ENCODE results near the gene TMEM270. TPM values are rescaled to one million over a fixed set of nuclear protein-coding genes. Genes with fewer than 3 reads are reported as not detected.

Gene TMEM270
- total RNA-seq, 1 donor from 2014 or later = not detected

GRCh38 chr7:73851410-73852338, 9.3 kb upstream of the TMEM270 start:
- intact Hi-C loops (cut with micrococcal nuclease) = loop anchor here (1.0 kb wide), 2 partner anchors 9 to 40 kb away; partner anchors contain the start of gene METTL27

- intact Hi-C loops (cut with micrococcal nuclease) = no loop called here
Observed at GRCh38 chr7:73852500-73852899, 8.5 kb upstream of the TMEM270 start.

DNA sequence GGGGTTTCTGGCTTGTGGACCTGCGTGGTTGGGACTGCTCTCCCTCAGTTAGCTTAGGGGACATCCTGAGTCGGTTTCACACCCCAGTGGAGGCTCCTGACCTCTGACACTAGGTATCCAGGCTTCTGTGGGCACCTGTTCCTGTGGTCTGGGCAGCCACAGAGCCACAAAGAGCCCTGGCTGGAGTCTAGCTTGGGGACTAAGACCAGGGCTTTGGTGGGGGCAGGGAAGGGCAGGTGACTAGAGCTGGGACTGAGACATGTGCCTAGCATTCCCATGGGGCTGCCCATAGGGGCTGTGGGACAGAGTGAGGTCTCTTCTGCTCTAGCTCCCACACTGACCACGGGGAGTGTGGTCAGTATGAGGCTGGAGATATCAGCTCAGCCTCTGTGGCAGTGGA, 4.0 kb upstream of the TMEM270 start:
- intact Hi-C loops (cut with micrococcal nuclease) = no loop called here

GRCh38 chr7:73858807-73859206, 2.2 kb upstream of the TMEM270 start:
- intact Hi-C loops (cut with micrococcal nuclease) = no loop called here

DNA sequence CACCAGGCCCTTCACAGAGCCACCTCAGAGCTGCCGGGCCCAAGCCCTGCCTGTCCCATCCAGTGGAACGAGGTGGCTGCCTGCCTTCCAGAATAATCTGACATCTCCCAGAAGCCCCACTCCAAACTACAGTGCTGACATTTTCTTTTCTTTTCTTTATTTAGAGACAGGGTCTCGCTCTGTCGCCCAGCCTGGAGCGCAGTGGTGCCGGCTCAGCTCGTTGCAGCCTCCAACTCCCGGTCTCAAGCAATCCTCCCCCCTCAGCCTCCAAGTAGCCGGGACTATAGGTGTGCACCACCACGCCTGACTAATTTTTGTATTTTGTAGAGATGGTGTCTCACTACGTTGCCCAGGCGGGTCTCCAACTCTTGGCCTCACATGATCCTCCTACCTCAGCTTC, 346 bp downstream of the TMEM270 start:
- intact Hi-C loops (cut with micrococcal nuclease) = no loop called here

DNA sequence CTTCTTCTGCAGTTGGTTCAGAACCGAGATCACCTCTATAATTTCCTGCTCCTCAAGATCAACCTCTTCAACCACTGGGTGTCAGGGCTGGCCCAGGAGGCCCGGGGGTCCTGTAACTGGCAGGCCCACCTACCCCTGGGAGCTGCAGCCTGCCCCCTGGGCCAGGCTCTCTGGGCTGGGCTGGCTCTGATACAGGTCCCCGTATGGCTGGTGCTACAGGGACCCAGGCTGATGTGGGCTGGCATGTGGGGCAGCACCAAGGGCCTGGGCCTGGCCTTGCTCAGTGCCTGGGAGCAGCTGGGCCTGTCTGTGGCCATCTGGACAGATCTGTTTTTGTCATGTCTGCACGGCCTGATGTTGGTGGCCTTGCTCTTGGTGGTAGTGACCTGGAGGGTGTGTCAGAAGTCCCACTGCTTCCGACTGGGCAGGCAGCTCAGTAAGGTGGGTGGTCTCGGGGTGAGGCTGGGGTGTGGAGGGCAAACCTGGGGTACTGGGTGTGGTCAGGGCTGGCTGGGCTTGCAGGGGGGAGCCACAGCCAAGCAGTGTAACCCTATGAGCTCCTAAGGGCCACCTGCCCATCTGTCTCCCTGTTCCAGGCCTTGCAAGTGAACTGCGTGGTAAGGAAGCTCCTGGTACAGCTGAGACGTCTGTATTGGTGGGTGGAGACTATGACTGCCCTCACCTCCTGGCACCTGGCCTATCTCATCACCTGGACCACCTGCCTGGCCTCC, 4.2 kb downstream of the TMEM270 start:
- intact Hi-C loops (cut with micrococcal nuclease) = no loop called here

DNA sequence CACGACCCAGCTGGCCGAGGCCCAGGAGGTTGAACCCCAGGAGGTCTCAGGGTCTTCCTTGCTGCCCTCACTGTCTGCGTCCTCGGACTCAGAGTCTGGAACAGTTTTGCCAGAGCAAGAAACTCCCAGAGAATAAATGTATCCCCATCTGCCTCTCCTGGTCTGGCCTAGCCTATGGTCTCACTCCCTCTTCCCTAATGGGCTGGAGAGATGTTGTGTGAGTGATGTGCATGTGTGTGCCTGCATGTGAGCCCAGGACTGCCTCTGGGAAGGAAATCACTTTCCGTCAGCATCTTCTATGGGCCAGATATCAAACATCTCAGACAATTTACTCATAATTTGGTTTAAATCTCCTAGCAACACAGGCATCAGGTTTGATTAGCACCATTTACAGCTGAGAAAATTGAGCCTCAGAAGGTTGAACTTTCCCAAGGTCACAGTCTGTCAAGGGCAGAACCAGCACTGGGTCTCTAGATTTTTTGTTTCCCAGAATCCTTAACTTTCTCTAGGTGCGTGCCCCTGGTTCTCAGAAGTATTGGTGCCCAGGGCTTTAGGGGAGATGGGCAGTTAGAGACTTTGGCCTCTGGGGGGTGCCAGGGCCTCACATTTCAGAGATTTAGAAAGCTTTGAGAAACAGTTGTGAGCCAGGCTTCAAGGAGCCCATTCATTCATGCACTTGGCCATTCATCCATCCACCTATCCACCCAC, 4.9 kb downstream of the TMEM270 start:
- intact Hi-C loops (cut with micrococcal nuclease) = no loop called here

DNA sequence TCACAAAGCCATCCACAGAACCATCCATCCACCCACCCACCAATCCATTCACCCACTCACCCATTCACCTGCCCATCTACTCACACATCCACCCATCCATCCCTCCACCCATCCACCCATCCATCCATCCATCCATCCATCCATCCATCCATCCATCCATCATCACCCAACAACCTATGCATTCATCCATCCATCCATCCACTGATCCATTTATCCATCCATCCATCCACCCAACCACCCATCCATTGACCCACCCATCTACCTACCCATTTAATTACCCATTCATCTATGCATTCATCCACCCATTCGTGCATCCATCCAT, 5.4 kb downstream of the TMEM270 start:
- intact Hi-C loops (cut with micrococcal nuclease) = no loop called here

DNA sequence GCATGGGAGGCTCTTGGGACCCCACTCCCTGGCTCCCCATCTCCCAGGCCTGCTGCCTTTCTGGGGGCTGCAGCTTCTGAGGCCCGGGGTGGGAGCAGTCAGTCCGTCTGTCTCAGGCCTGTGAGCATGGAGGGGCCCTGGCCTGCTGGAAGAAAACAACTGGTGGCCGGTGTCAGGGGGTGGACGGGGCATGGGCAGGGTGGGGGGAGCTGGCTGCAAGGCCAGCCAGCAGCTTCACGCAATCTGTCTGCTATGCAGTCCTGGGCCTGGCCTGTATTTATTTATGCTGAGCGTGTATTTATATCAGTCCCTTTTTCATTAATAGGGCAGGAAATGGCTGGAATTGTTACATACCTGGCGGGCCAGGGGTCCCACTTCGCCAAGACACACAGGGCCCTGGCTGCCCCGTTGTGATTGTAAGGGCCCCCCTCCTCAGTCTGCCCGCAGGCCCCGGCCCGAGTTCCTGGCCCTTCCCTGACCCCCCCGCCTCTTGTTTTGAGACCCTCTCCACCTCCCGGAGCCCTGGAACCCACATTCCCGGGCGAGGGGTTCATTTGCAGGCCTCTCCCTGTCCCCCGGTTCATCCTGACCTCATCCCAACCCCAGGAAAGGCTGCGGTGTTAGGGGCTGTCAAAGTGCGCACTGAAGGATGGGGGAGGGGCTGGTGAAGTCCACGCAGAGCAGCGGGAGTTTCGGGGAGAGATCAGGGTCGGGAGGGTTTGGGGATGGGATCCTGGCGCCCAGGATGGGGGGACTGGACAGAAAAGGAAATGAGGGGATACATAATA, 8.2 kb downstream of the TMEM270 start:
- intact Hi-C loops (cut with micrococcal nuclease) = no loop called here

DNA sequence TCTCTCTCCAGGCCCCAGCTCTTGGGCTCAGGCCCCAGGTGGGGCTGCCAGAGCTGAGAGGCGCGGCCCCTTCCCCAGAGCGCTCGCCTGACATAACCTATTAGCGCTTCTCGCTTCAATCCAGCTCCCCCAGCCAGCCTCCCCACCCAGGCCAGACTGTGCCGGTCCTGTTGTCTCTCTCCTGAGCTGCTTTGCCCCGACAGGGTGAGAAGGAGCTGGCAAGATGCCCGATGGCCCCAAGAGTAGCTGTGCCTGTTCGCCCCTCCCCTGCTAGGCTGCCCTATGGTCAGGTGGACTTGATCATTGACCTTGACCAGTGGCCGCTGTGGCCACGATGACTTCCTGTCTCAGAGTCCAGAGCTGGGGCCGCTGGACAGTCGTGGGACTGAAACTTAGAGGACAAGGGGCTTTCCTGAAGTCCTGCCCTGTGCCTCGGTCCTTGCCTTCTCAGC, 9.1 kb downstream of the TMEM270 start:
- intact Hi-C loops (cut with micrococcal nuclease) = no loop called here

DNA sequence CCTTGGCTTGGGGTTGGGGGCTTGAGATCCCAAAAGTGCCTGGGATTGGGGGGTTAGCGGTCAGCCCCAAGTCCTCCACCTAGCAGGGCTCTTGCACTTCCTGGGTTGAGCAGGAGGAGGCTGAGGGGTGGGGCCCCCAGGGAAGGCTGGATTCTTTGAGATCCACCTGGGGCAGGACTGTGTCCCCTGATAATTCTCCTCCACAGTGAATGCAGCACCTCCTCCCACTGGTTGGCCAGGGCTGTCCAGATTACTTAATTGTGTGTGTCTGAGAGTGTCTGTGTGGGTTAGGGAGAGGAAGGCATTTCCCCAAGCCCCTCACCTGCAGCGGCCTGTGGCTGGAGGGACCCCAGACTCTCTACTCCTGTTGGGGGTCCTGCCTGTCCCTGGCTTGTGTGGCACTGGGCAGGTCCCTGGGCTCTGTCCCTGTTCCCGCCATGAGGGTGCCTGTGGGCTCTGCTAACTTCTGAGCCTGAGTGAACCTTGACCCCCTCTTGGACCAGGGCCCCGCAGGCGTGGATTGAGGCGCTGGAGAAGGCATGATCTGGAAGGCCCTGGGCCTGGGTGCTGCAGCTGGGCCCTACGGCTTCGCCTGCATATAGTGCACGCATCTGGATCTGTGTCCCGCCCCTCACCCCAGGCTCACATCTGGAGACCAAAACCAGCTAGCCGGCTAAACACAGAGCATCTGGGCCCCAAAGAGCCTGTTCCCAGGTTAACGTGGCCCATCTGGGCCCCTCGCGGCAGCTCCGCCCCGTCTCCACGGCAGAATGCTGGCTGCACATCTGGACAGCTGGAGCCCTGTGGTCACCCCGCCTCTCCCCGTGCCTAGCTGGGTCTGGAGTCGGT, 10.4 kb downstream of the TMEM270 start:
- intact Hi-C loops (cut with micrococcal nuclease) = no loop called here

- intact Hi-C loops (cut with micrococcal nuclease) = no loop called here
Observed at GRCh38 chr7:73872056-73872908, 11.3 kb downstream of the TMEM270 start.

DNA sequence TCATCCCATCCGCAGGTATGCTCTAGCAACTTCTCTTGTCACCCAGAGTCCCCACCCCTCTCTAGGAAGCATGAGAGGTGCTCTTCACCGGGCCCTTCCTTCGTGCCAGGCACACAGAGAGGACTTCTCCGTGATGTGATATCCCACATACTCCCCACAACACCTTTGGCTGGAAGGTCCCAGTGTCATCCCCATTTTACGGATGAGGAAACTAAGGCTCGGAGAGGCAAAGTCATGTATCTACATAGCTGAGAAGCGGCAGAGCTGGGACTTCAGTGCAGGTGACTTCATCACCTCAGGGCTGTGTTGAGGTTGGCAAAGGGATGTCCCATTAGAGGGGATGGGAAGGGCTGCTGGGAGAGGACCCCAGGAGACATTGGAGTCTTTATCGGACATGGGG, 15.4 kb downstream of the TMEM270 start:
- intact Hi-C loops (cut with micrococcal nuclease) = no loop called here

GRCh38 chr7:73876973-73877372, 16.0 kb downstream of the TMEM270 start:
- intact Hi-C loops (cut with micrococcal nuclease) = no loop called here

- intact Hi-C loops (cut with micrococcal nuclease) = no loop called here
Observed at GRCh38 chr7:73879977-73880681, 19.2 kb downstream of the TMEM270 start.

- intact Hi-C loops (cut with micrococcal nuclease) = no loop called here
Observed at GRCh38 chr7:73880755-73881328, 19.9 kb downstream of the TMEM270 start.

GRCh38 chr7:73881352-73882046, 20.5 kb downstream of the TMEM270 start:
- intact Hi-C loops (cut with micrococcal nuclease) = no loop called here

DNA sequence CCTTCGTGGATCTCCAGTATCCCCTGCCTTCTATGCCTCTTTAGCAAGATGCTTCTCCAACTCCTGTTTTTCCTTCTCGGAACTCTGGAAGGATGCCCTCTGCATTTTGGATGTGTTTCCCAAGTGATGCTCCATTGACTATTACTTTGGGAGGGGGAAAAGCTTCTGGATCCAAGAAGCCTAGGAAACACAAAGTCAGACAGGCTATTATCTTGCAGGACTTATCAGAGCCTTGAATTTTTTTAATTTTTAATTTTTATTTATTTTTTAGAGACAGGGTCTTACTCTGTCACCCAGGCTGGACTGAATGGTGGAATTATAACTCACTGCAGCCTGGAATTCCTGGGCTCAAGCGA, 21.1 kb downstream of the TMEM270 start:
- intact Hi-C loops (cut with micrococcal nuclease) = no loop called here

Data from T-helper 1 cell treated with Interleukin-12 subunit alpha and Interleukin-12 subunit beta and Interleukin-4 antibody, amounts not matched to agents 30 ng/mL and 1 ng/mL, for 36 hours (primary cell).